ENCODE measurements around the gene WDR5.

Gene WDR5

DNA sequence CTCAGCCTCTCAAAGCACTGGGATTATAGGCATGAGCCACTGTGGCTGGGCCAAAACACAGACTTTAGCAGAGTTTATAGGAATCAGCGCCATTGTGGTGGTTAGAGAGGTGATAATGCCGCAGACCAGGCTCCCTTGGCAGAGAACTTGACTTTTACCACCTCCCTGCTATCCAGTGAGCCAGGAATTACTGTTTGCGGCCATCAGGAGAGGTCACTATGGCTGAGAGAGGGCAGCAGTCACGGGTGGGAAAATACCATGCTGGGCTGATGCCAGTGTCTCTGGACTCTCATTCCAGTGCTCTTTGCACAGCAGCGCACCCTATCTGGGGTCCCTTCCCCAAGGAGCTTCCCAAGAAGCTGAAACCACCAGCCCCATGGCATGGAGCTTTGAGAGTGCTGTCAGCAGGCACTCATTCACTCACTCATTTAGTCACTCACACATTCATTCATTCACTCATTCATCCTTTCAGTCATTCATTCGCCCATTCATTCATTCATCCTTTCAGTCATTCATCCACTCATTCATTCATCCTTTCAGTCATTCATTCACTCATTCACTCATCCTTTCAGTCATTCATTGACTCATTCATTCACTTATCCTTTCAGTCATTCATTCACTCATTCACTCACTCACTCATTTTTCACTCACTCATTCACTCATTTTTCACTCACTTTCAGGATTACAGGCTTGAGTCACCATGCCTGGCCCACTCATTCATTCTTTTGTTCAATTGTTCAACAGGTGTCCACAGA is 55.8 kb downstream of the WDR5 start:
- no peaks in the 10 kb centered on the region for H3K36me3 Mint-ChIP-seq (ENCODE audit: low read depth)
- no peak overlapping the region for H3K4me3 Mint-ChIP-seq
- H3K27me3 Mint-ChIP-seq, result peaks cover under 1% of the 10 kb centered on the region
- H3K4me1 Mint-ChIP-seq (ENCODE audit: low read depth), result peaks cover 8% of the 10 kb centered on the region
- H3K9me3 Mint-ChIP-seq, result no peaks in the 10 kb centered on the region
- no peak overlapping the region for H3K27ac Mint-ChIP-seq

DNA sequence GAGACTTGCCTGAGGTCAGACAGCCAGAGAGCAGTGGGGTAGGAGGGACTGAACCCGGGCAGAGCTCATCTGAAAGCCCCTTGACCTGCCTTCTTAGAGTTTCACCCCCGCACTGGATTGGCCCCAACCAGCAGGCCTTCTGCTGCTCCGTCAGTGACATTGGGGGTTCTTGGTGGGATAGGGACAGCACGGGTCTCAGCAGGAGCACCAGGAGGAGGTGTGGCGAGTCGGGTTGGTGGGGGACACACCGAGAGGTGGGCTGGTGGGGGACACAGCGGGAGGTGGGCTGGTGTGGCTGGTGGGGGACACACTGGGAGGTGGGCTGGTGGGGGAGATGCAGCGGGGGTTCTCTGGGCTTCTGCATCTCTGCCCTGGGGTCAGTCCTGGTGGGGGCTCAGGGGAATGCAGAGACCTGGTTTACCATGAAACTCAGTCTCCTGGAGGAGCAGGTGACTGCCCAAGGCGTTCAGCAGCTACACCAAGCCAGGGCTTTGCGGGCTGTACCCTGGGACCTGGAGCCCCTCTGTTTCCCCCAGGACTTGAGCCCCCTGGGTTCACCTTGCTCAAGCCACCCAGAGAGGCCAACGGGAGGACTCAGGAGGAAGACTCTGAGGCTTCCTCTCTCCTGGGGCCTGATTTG is 56.5 kb downstream of the WDR5 start:
- H3K27ac Mint-ChIP-seq, result no peak overlapping the region
- H3K4me3 Mint-ChIP-seq, result no peak overlapping the region
- H3K4me1 Mint-ChIP-seq (ENCODE audit: low read depth), result peaks cover 8% of the 10 kb centered on the region
- no peaks in the 10 kb centered on the region for H3K27me3 Mint-ChIP-seq
- no peaks in the 10 kb centered on the region for H3K36me3 Mint-ChIP-seq (ENCODE audit: low read depth)
- H3K9me3 Mint-ChIP-seq, result no peaks in the 10 kb centered on the region

DNA sequence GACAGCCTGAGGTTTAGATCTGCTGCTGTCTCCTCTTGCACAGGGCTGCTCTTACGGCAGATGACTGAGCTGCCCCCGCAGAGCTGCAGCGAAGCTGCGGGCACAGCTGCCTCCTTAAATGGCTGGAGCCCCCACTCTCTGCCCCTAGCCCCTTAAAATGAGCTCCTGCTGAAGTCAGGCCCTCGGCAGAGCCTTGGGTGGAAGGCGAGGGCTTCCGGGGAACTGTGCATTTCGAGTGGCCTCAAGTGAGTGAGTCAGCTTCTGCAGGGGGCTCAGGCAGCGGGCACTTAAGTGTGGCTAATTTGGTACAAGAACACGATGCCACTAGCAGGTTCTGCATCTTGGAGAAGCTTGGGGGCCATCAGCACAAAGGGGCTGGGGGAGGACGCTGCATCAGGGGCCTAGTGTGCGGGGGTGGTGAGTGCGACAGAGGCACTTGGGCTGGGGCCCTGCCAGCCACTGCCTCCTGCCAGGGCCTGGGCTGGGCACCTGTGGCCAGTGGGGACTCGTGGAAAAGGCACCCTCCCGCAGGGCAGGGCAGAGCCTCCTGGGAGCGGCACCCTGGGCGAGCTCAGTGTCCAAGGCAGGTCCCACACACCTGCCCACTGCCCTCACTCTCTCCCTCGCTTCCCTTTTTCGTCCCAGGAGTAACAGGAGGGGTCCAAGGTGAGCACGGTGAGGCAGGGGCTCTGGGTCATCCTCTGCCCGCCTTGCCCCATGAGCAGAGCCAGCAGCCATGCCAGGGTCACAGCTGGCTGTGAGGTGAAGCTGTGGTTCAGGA is 57.3 kb downstream of the WDR5 start:
- H3K4me3 Mint-ChIP-seq, result no peak overlapping the region
- H3K27ac Mint-ChIP-seq, result no peak overlapping the region
- H3K36me3 Mint-ChIP-seq (ENCODE audit: low read depth), result no peaks in the 10 kb centered on the region
- H3K4me1 Mint-ChIP-seq (ENCODE audit: low read depth), result peaks cover 8% of the 10 kb centered on the region
- H3K27me3 Mint-ChIP-seq, result no peaks in the 10 kb centered on the region
- H3K9me3 Mint-ChIP-seq, result no peaks in the 10 kb centered on the region

DNA sequence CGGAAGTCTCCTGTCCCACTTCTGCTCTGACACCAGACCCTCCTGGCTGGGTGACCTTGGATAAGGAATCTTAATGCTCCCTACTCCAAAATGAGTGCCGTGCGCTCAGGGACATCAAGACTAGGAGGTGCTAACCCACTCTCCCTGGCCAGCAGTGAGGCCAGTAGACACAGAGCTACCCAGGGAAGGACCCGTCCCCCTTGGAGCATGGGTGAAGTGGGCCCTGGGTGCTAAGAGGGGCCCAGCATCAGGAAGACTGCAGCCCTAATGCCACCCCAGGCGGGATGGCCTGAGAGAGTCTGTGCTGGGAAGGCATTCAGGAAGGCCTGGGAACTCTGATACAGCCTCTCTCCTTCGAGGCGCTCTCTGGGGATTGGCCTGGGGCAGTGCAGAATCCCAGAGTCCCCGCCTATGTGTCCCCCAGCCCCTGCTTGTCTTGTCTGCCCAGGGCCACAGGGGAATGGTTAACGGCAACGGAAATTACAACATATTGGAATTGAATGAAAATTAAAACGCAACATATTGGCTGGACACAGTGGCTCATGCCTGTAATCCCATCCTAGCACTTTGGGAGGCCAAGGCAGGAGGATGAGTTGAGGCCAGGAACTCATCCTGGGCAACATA is 58.1 kb downstream of the WDR5 start:
- no peaks in the 10 kb centered on the region for H3K36me3 Mint-ChIP-seq (ENCODE audit: low read depth)
- H3K27ac Mint-ChIP-seq, result no peak overlapping the region
- H3K27me3 Mint-ChIP-seq, result no peaks in the 10 kb centered on the region
- H3K4me3 Mint-ChIP-seq, result no peak overlapping the region
- H3K9me3 Mint-ChIP-seq, result no peaks in the 10 kb centered on the region
- H3K4me1 Mint-ChIP-seq (ENCODE audit: low read depth), result peaks cover 12% of the 10 kb centered on the region

DNA sequence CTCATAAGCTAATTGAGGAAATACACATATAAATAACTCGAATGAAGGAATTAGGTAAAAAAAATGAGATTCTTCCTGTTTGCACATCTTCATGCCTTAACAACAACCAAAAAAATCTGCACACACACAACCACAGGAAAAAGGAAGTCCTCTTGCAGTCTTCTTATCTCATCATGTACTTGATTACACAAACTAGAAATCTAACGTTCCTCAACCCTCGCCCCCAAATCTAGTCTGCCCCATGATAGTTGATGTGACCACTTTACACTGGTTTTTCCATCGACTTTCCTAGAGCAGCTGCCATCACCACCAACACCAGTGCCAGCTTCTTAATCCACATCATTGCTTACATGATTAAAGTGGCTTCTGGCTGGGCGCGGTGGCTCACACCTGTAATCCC is 59.7 kb downstream of the WDR5 start:
- Mint-ChIP-seq H3K27ac (no peak overlapping the region), H3K27me3 (no peaks in the 10 kb centered on the region), H3K36me3 (ENCODE audit: low read depth) (no peaks in the 10 kb centered on the region), H3K4me1 (ENCODE audit: low read depth) (peaks cover 12% of the 10 kb centered on the region), H3K4me3 (no peak overlapping the region), H3K9me3 (no peaks in the 10 kb centered on the region)

DNA sequence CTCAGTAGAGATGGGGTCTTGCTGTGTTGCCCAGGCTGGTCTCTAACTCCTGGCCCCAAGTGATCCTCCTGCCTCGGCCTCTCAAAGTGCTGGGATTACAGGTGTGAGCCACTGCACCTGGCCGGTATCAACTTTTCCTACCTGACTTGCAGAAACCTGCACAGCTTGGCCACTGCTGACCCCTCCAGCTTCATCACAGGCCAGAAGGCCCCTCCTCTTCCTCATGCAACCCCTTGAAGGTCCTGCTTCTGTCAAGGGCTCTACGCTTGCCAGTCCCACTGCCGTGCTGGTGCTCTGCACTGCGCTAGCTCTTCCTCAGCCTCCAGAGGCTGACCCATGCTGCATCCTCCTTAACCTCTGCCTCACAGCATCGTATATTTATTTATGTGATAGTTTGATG is 61.0 kb downstream of the WDR5 start:
- Mint-ChIP-seq H3K4me1 (ENCODE audit: low read depth) (peaks cover 12% of the 10 kb centered on the region), H3K4me3 (no peak overlapping the region), H3K27ac (no peak overlapping the region), H3K9me3 (no peaks in the 10 kb centered on the region), H3K36me3 (ENCODE audit: low read depth) (no peaks in the 10 kb centered on the region), H3K27me3 (no peaks in the 10 kb centered on the region)

DNA sequence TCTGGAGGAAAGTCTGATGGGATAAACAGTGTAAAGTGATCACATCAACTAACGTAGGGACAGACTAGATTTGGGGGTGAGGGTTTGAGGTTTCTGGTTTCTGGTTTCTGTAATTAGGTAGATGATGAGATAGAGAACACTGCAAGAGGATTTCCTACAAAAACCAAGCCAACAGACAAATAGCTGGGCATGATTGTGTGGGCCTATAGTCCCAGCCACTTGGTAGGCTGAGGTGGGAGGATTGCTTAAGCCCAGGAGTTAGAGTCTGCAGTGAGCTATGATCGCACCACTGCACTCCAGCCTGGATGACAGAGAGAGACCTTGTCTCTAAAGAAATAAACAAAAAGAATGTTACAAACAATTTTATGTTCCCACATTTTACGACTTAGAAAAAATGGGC is 62.9 kb downstream of the WDR5 start:
- Mint-ChIP-seq H3K4me3 (no peak overlapping the region), H3K27ac (no peak overlapping the region), H3K9me3 (peaks cover 3% of the 10 kb centered on the region), H3K27me3 (no peaks in the 10 kb centered on the region), H3K36me3 (ENCODE audit: low read depth) (no peaks in the 10 kb centered on the region), H3K4me1 (ENCODE audit: low read depth) (peaks cover 12% of the 10 kb centered on the region)

DNA sequence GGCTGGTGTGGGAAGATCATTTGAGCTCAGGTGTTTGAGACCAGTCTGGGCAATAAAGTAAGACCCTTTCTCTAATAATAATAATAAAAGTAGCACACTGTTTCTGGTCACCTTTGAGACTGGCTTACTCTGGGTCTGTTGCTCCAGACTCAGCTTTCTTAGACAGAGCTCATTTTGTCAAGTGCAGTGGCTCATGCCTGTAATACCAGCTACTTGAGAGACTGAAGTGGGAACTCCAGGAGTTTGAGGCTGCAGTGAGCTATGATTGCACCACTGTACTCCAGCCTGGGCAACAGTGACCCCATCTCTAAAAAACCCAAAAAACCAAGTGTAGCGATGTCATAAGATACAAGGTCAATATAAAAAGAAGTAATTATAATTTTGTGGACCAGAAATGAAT is 64.8 kb downstream of the WDR5 start:
- Mint-ChIP-seq H3K27me3 (no peaks in the 10 kb centered on the region), H3K27ac (no peak overlapping the region), H3K4me1 (ENCODE audit: low read depth) (peaks cover 4% of the 10 kb centered on the region), H3K4me3 (no peak overlapping the region), H3K36me3 (ENCODE audit: low read depth) (no peaks in the 10 kb centered on the region), H3K9me3 (peaks cover 7% of the 10 kb centered on the region)

DNA sequence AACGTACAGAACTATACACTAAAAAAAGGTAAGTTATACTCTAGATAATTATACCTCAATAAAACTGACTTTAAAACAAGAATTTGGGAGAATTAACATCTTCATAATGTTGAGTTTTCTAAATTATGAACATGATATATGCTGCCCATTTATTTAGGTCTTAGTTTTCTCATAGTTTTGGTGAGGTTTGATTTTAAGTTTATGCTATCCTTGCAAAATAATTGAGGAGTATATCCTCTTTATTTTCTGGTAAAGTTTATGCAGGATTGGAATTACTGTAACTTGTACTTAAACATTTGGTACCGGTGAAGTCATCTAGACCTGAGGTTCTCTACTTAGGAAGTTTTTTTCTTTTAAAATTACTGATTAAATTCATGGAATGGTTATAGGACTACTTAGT is 67.3 kb downstream of the WDR5 start:
- H3K4me1 Mint-ChIP-seq (ENCODE audit: low read depth), result peaks cover 4% of the 10 kb centered on the region
- no peak overlapping the region for H3K27ac Mint-ChIP-seq
- peaks cover 7% of the 10 kb centered on the region for H3K9me3 Mint-ChIP-seq
- H3K27me3 Mint-ChIP-seq, result no peaks in the 10 kb centered on the region
- H3K36me3 Mint-ChIP-seq (ENCODE audit: low read depth), result no peaks in the 10 kb centered on the region
- H3K4me3 Mint-ChIP-seq, result no peak overlapping the region

DNA sequence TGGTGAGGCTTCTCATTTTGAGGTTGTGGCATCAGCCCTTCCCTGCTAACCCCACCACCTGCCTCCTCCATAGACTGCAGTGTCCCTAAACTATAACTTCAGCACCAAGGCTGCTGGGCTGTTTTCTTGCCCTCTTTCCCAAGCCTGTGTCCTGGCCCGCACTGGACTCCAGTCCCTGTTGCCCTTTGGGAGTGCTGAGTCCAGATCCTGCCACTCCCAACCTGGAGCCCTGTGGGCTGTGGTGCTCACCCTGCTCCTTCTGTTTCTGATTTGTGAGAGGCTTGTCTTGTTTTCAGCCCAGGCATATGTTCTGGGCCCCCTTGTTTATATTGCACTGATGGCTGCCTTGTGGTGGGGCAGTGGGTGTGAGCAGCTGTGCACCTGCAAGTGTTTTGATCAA is 68.2 kb downstream of the WDR5 start:
- Mint-ChIP-seq H3K36me3 (ENCODE audit: low read depth) (no peaks in the 10 kb centered on the region), H3K4me1 (ENCODE audit: low read depth) (no peaks in the 10 kb centered on the region), H3K27ac (no peak overlapping the region), H3K27me3 (no peaks in the 10 kb centered on the region), H3K4me3 (no peak overlapping the region), H3K9me3 (peaks cover 7% of the 10 kb centered on the region)

DNA sequence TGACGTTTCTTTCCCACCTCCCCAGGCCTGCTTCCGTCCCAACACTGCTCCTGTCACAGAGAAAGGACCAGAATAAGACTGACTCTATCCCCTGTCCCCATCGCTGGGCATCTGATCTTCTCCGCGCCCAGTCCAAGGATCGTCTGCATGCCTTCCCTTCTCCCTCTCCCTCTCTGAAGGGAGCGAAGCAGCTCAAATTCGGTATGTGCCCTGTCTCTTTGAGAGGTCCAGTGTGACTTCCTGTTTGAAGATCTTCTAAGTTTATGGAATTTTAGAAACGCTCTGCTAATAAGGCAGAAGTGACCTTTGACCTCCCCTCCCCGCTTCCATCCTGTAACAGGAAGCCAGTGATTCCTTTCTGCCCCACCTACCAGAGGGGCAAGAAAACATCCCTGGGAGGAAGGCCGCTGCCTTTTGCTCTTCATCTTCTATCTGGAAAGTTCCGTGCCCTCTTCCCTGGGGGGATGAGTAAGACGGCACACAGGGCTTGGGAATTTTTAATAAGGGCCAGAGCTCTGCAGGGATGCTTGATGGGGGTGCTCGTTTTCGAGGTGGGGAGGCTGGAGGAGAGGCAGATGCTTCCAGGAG is 69.2 kb downstream of the WDR5 start:
- no peak overlapping the region for H3K4me3 Mint-ChIP-seq
- no peaks in the 10 kb centered on the region for H3K27me3 Mint-ChIP-seq
- H3K4me1 Mint-ChIP-seq (ENCODE audit: low read depth), result no peaks in the 10 kb centered on the region
- H3K36me3 Mint-ChIP-seq (ENCODE audit: low read depth), result no peaks in the 10 kb centered on the region
- H3K9me3 Mint-ChIP-seq, result peaks cover 7% of the 10 kb centered on the region
- H3K27ac Mint-ChIP-seq, result no peak overlapping the region

DNA sequence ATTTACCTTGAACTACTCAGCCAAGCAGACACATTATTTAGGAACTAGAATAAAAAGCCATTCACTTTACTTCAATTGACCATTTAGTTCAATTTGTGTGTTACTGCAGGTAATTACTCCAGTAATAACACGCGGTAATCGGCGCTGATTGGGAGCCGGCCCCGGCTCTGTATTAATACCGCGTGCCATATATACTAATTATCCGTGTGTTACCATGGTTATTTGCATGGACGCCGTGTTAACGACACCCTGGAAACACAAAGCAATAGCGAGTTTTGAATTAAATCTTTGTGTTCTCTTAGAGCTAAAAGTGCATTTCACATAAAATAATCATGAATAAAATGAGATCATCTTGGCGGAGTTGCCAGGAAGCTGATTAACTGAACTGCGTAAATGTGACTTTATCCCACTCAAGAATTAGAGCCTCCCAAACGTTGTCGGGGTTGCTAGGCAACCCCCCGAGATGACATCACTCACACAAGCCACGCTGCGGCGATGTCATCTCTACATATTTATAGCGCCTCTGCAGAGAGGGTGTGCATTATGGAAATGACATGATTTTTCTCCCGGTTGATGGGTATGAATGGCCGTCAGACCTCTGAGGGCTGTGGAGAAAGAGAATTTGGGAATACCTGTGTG is 69.9 kb downstream of the WDR5 start:
- Mint-ChIP-seq H3K27ac (no peak overlapping the region), H3K9me3 (peaks cover 7% of the 10 kb centered on the region), H3K27me3 (no peaks in the 10 kb centered on the region), H3K4me3 (no peak overlapping the region), H3K36me3 (ENCODE audit: low read depth) (no peaks in the 10 kb centered on the region), H3K4me1 (ENCODE audit: low read depth) (no peaks in the 10 kb centered on the region)

DNA sequence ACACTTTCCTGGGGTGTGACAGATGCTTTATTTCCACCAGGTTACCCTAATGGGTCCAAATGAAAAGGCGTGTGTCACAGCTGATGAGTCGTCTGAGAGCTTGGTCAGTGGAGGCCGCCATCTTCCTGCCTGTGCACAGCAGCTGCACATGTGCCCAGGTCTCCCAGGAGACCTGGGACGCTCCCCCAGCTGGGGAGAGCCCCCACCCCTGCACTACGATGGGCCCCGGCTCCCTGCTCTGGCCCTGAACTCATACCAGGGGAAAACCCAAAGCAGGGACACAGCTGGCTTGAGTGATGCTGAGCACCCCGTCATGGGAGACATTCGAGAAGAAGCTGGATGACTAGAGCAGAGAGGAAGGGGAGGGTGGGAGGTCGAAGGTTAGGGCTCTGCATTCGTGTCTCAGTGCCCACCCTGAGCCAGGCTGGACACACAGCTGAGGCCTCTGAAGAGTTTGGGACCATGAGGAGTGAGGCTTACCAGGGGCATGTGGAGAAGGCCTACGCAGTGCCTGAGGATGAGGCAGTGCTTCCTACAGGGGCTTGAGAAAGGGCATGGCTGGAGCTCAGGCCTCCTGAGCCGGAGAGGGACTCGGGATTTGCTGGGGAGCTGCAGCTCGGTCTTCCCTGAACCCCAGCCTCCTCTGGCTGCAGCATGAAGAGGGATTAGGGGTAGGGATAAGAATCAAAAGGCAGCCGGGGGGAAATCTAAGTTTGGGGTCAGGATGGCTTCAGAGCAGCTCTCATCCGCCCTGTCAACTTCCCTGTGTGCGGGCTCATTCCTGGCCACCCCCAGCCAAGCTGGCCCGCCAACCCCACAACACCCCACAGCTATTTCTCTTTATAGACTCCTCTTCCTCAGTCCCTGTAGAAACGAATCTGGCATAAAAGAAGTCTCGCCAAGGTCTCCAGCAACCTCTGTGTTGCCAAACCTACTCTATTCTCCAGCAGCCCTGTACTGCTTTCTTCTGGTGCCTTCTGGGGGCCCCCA is 70.7 kb downstream of the WDR5 start:
- H3K36me3 Mint-ChIP-seq (ENCODE audit: low read depth), result no peaks in the 10 kb centered on the region
- no peak overlapping the region for H3K4me3 Mint-ChIP-seq
- no peak overlapping the region for H3K27ac Mint-ChIP-seq
- H3K9me3 Mint-ChIP-seq, result peaks cover 7% of the 10 kb centered on the region
- no peaks in the 10 kb centered on the region for H3K27me3 Mint-ChIP-seq
- H3K4me1 Mint-ChIP-seq (ENCODE audit: low read depth), result no peaks in the 10 kb centered on the region

All from stimulated activated naive CD8-positive, alpha-beta T cell treated with anti-CD3 and anti-CD28 coated beads, Interleukin-15, Interleukin-2, amounts not matched to agents 100 ng/mL and 50 ng/mL, for 24 hours (primary cell).